ENCODE data around the gene B3GNT7.

B3GNT7 gene

DNA sequence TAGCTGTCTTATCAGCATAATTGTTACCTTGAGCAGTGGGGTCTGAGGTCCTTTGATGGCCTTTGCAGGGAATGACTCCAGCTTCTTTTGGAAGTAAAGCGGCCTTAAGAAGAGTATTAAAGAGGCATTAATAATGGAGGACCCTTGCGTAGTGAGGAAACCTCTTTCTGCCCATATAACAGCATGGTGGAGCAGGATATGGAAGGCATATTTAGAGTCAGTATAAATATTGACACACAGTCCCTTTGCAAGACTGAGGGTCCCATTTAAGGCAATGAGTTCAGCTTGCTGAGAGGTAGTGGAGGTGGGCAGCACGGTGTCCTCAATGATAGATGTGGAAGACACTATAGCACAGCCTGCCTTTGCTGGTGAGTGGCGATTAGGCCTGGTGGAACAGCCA is 36.1 kb downstream of the B3GNT7 start:
- peaks cover 4% of the 10 kb centered on the region for H3K27me3 Mint-ChIP-seq (ENCODE audit: low read depth)
- peaks cover 10% of the 10 kb centered on the region for H3K36me3 Mint-ChIP-seq (ENCODE audit: low read depth)
- no peak overlapping the region for H3K27ac Mint-ChIP-seq
- H3K4me3 Mint-ChIP-seq = no peak overlapping the region
- H3K4me1 Mint-ChIP-seq (ENCODE audit: low read depth) = no peaks in the 10 kb centered on the region
- H3K9me3 Mint-ChIP-seq = peaks cover 20% of the 10 kb centered on the region

DNA sequence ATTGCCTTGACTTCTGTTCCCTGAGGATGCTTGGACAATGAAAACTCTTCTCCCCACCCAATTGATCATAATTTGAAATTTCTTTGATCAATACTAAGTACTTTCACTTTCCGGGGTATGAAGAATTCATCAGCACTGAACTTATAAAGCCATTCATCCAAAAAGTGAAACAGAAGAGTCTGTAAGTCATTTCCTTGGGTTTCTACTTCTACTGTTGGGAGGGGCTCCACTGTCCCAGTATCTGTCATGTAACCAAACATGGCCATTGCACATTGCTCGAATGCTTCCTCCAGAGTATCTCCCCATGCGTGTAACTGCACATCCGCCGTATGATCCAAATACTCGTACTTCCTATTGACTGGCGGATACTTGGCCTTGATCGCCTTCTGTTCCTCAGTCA is 38.5 kb downstream of the B3GNT7 start:
- Mint-ChIP-seq H3K27me3 (ENCODE audit: low read depth) (peaks cover 4% of the 10 kb centered on the region), H3K36me3 (ENCODE audit: low read depth) (peaks cover 10% of the 10 kb centered on the region), H3K9me3 (peaks cover 20% of the 10 kb centered on the region), H3K4me1 (ENCODE audit: low read depth) (no peaks in the 10 kb centered on the region), H3K27ac (no peak overlapping the region), H3K4me3 (no peak overlapping the region)

DNA sequence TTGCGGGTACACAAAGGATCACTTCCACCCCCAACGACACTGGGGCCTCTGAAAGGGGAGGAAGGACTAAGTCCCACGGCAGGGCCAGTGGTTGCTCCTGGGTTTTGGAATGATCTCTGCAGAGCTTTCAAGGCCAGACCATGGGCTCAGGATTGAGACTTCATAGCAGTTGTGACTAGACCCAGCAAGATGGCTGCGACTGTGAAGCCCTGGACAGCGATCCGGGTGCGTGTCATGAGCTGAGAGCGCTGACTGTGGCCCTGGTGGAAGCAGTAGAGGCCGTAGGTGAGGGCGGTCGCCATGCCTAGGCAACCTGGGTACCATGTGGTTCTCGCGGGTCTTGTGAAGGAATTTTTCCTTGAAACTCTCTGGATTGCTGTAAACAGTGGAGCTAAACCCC is 41.4 kb downstream of the B3GNT7 start:
- H3K9me3 Mint-ChIP-seq = peaks cover 5% of the 10 kb centered on the region

DNA sequence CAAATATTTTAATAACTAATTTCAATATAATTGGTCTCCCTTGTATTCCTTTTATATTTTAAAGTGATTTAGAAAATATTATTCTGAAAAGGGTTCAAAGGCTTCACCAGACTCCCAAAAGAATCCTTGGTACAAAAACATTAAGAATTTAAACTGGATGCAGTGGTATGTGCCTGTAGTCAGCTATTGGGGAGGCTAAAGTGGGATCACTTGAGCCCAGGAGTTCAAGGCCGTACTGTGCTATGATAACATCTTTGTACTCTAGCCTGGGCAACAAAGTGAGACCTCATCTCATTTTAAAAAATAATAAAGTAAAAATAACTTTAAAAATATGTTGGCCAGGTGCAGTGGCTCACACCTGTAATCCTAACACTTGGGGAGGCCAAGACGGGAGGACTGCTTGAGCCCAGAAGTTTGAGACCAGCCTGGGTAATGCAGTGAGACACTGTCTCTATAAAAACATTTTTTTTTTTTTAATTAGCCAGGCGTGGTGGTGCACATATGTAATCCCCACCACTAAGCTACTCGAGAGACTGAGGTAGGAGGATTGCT is 54.1 kb downstream of the B3GNT7 start:
- no peaks in the 10 kb centered on the region for H3K9me3 Mint-ChIP-seq
- H3K27me3 Mint-ChIP-seq (ENCODE audit: low read depth) = no peaks in the 10 kb centered on the region
- H3K4me3 Mint-ChIP-seq = no peak overlapping the region
- H3K27ac Mint-ChIP-seq = no peak overlapping the region
- peaks cover 3% of the 10 kb centered on the region for H3K4me1 Mint-ChIP-seq (ENCODE audit: low read depth)
- H3K36me3 Mint-ChIP-seq (ENCODE audit: low read depth) = peaks cover 20% of the 10 kb centered on the region

More for the DNA sequence above, 41.4 kb downstream of the B3GNT7 start:
- Mint-ChIP-seq H3K36me3 (ENCODE audit: low read depth) (no peaks in the 10 kb centered on the region), H3K27ac (no peak overlapping the region), H3K4me1 (ENCODE audit: low read depth) (no peaks in the 10 kb centered on the region), H3K27me3 (ENCODE audit: low read depth) (peaks cover under 1% of the 10 kb centered on the region), H3K4me3 (no peak overlapping the region)

DNA sequence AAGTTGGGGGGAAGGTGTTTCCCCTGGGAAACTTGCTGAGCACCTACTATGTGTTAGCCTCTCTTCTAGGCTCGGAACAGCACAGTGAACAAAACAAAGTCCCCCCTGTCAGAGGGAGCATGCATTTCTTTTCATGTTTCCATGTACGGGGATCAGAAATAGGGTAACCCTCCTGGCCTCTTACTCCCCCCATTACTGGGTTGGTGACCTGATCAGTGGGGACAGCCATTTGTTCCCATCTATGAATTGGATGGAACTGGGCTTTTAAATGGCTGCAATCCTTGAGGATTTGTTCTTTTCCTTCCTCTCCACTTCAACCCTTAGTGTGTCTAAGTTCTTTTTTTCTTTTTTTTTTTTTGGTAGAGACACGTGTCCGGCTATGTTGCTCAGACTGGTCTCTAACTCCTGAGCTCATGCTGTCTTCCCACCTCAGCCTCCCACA is 55.1 kb downstream of the B3GNT7 start:
- Mint-ChIP-seq H3K4me3 (no peak overlapping the region), H3K27me3 (ENCODE audit: low read depth) (no peaks in the 10 kb centered on the region), H3K27ac (peak overlapping the region; percentile 49), H3K4me1 (ENCODE audit: low read depth) (peaks cover 6% of the 10 kb centered on the region), H3K36me3 (ENCODE audit: low read depth) (peaks cover 27% of the 10 kb centered on the region), H3K9me3 (no peaks in the 10 kb centered on the region)
